ENCODE measurements around the gene MYG1.
"Not testable (repeated sequence)": the region's sequence is repeated elsewhere in the genome, so short reads cannot be mapped to it uniquely, and the experiment has no call there.

The MYG1 gene

DNA sequence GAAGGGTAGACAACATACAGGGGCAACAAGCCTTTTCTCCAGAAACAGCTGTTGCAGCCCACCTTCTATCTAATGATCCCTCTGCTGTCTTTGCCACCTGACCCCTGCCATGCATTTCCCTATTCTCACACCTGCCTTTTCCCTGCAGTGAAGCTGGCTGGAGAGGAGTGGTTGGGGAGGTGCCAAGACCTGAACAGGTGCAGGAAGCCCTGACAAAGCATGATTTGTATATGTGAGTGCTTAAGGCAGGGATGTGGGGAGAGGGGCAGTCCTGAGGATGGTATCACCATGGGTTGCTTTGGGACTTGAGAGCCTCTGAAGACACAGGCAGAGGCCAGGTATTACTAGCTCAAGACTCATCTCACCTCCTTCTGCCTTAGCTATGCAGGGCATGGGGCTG is 7.1 kb upstream of the MYG1 start:
- Mint-ChIP-seq H3K4me1 (peaks cover 26% of the 10 kb centered on the region), H3K27me3 (no peaks in the 10 kb centered on the region), H3K4me3 (no peak overlapping the region), H3K27ac (ENCODE audit: low read depth) (no peak overlapping the region), H3K36me3 (ENCODE audit: insufficient read depth) (peaks cover 16% of the 10 kb centered on the region), H3K9me3 (no peaks in the 10 kb centered on the region)
- ATAC-seq (replicated peaks; ENCODE audit: extremely low read depth, poor library complexity, severe bottlenecking) (no peak), DNase-seq (ENCODE audit: low spot score in 2 of 2) (no peak)

GRCh38 chr12:53295070-53295890 is 4.2 kb upstream of the MYG1 start, which contains the start of gene PFDN5:
Gene PFDN5, plus strand, starts transcription at chr12:53295542. Its CDS starts 26 bp downstream, at chr12:53295568.
- ATAC-seq (replicated peaks; ENCODE audit: extremely low read depth, poor library complexity, severe bottlenecking) (peak; percentile 95), DNase-seq (ENCODE audit: low spot score in 2 of 2) (peak; percentile 74 to 84)
- no peaks in the 10 kb centered on the region for H3K27me3 Mint-ChIP-seq
- peaks cover 23% of the 10 kb centered on the region for H3K36me3 Mint-ChIP-seq (ENCODE audit: insufficient read depth)
- H3K4me1 Mint-ChIP-seq, result peaks cover 40% of the 10 kb centered on the region
- H3K4me3 Mint-ChIP-seq, result peak within 1 kb of the TSS; percentile 98
- H3K27ac Mint-ChIP-seq (ENCODE audit: low read depth), result peak within 1 kb of the TSS; percentile 97
- no peaks in the 10 kb centered on the region for H3K9me3 Mint-ChIP-seq

- H3K27ac Mint-ChIP-seq (ENCODE audit: low read depth), result peak overlapping the region; percentile 97
- DNase-seq (ENCODE audit: low spot score in 2 of 2) (no peak), ATAC-seq (replicated peaks; ENCODE audit: extremely low read depth, poor library complexity, severe bottlenecking) (peak; percentile 1)
- peaks cover 46% of the 10 kb centered on the region for H3K4me1 Mint-ChIP-seq
- H3K4me3 Mint-ChIP-seq, result peak overlapping the region; percentile 98
- H3K27me3 Mint-ChIP-seq, result no peaks in the 10 kb centered on the region
- H3K36me3 Mint-ChIP-seq (ENCODE audit: insufficient read depth), result peaks cover 27% of the 10 kb centered on the region
- H3K9me3 Mint-ChIP-seq, result no peaks in the 10 kb centered on the region
These were observed 3.6 kb upstream of the MYG1 start for GRCh38 chr12:53295891-53296219.

GRCh38 chr12:53297106-53297505 is 2.4 kb upstream of the MYG1 start:
- H3K27ac Mint-ChIP-seq (ENCODE audit: low read depth); ATAC-seq (replicated peaks; ENCODE audit: extremely low read depth, poor library complexity, severe bottlenecking); DNase-seq (ENCODE audit: low spot score in 2 of 2); H3K27me3 Mint-ChIP-seq; H3K9me3 Mint-ChIP-seq: not testable (repeated sequence)
- H3K4me3 Mint-ChIP-seq, result peak overlapping the region; percentile 98
- H3K36me3 Mint-ChIP-seq (ENCODE audit: insufficient read depth), result peaks cover 31% of the 10 kb centered on the region
- H3K4me1 Mint-ChIP-seq, result peaks cover 55% of the 10 kb centered on the region

- Mint-ChIP-seq H3K36me3 (ENCODE audit: insufficient read depth) (peaks cover 32% of the 10 kb centered on the region), H3K4me3 (no peak overlapping the region), H3K27me3 (no peaks in the 10 kb centered on the region), H3K4me1 (peaks cover 63% of the 10 kb centered on the region), H3K27ac (ENCODE audit: low read depth) (no peak overlapping the region), H3K9me3 (no peaks in the 10 kb centered on the region)
- no peak for DNase-seq (ENCODE audit: low spot score in 2 of 2)
- ATAC-seq (replicated peaks; ENCODE audit: extremely low read depth, poor library complexity, severe bottlenecking), result no peak
These were observed 1.3 kb upstream of the MYG1 start for GRCh38 chr12:53298164-53298563.

GRCh38 chr12:53299101-53299453 is 418 bp upstream of the MYG1 start:
- no peak for DNase-seq (ENCODE audit: low spot score in 2 of 2)
- H3K27me3 Mint-ChIP-seq, result no peaks in the 10 kb centered on the region
- peaks cover 32% of the 10 kb centered on the region for H3K36me3 Mint-ChIP-seq (ENCODE audit: insufficient read depth)
- H3K27ac Mint-ChIP-seq (ENCODE audit: low read depth), result peak overlapping the region; percentile 84
- no peaks in the 10 kb centered on the region for H3K9me3 Mint-ChIP-seq
- ATAC-seq (replicated peaks; ENCODE audit: extremely low read depth, poor library complexity, severe bottlenecking), result no peak
- peak overlapping the region; percentile 93 for H3K4me3 Mint-ChIP-seq
- H3K4me1 Mint-ChIP-seq, result peaks cover 63% of the 10 kb centered on the region

- Mint-ChIP-seq H3K27me3 (no peaks in the 10 kb centered on the region), H3K9me3 (no peaks in the 10 kb centered on the region), H3K27ac (ENCODE audit: low read depth) (peak overlapping the region; percentile 84), H3K4me3 (peak overlapping the region; percentile 93), H3K4me1 (peaks cover 63% of the 10 kb centered on the region), H3K36me3 (ENCODE audit: insufficient read depth) (peaks cover 31% of the 10 kb centered on the region)
- DNase-seq (ENCODE audit: low spot score in 2 of 2), result no peak
- no peak for ATAC-seq (replicated peaks; ENCODE audit: extremely low read depth, poor library complexity, severe bottlenecking)
These were observed 692 bp downstream of the MYG1 start for GRCh38 chr12:53300187-53300586.

- no peak for ATAC-seq (replicated peaks; ENCODE audit: extremely low read depth, poor library complexity, severe bottlenecking)
- Mint-ChIP-seq H3K27ac (ENCODE audit: low read depth) (no peak overlapping the region), H3K4me3 (no peak overlapping the region), H3K27me3 (no peaks in the 10 kb centered on the region), H3K9me3 (no peaks in the 10 kb centered on the region), H3K36me3 (ENCODE audit: insufficient read depth) (peaks cover 40% of the 10 kb centered on the region), H3K4me1 (peaks cover 41% of the 10 kb centered on the region)
- DNase-seq (ENCODE audit: low spot score in 2 of 2), result no peak
These were observed 3.4 kb downstream of the MYG1 start for GRCh38 chr12:53302903-53303302.

- Mint-ChIP-seq H3K4me3 (no peak overlapping the region), H3K27me3 (no peaks in the 10 kb centered on the region), H3K27ac (ENCODE audit: low read depth) (peak overlapping the region; percentile 56), H3K4me1 (peaks cover 8% of the 10 kb centered on the region), H3K36me3 (ENCODE audit: insufficient read depth) (peaks cover 32% of the 10 kb centered on the region), H3K9me3 (no peaks in the 10 kb centered on the region)
- ATAC-seq (replicated peaks; ENCODE audit: extremely low read depth, poor library complexity, severe bottlenecking) (no peak), DNase-seq (ENCODE audit: low spot score in 2 of 2) (no peak)
These were observed 7.3 kb downstream of the MYG1 start for GRCh38 chr12:53306826-53307225.

GRCh38 chr12:53308276-53308675 is 8.8 kb downstream of the MYG1 start:
- H3K27ac Mint-ChIP-seq (ENCODE audit: low read depth), result no peak overlapping the region
- H3K9me3 Mint-ChIP-seq, result no peaks in the 10 kb centered on the region
- ATAC-seq (replicated peaks; ENCODE audit: extremely low read depth, poor library complexity, severe bottlenecking), result no peak
- H3K27me3 Mint-ChIP-seq, result no peaks in the 10 kb centered on the region
- no peaks in the 10 kb centered on the region for H3K4me1 Mint-ChIP-seq
- no peak for DNase-seq (ENCODE audit: low spot score in 2 of 2)
- H3K36me3 Mint-ChIP-seq (ENCODE audit: insufficient read depth), result peaks cover 32% of the 10 kb centered on the region
- H3K4me3 Mint-ChIP-seq, result no peak overlapping the region

DNA sequence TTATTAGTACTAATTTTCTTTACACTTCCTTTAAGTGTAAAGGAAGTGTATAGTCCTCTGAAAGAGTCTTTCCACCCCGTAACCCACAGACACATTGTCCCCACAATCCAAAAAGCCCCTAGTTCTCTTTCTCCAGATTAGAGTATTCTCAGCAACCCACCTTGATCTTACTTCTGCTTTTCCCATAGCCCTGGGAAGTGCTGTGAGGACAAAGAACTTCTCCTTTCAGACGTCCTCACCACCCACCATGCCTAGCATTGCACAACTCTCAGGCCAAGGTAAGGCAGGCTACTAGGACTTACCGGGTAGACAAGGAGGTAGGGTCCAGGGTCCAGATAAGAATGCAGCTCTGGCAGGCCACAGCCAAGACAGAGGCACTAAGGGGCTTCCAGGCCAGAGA is 14.5 kb downstream of the MYG1 start:
- DNase-seq (ENCODE audit: low spot score in 2 of 2) (no peak), ATAC-seq (replicated peaks; ENCODE audit: extremely low read depth, poor library complexity, severe bottlenecking) (no peak)
- H3K36me3 Mint-ChIP-seq (ENCODE audit: insufficient read depth), result peaks cover 39% of the 10 kb centered on the region
- peaks cover 6% of the 10 kb centered on the region for H3K4me1 Mint-ChIP-seq
- H3K9me3 Mint-ChIP-seq, result no peaks in the 10 kb centered on the region
- H3K27me3 Mint-ChIP-seq, result no peaks in the 10 kb centered on the region
- H3K4me3 Mint-ChIP-seq, result no peak overlapping the region
- no peak overlapping the region for H3K27ac Mint-ChIP-seq (ENCODE audit: low read depth)

- H3K27ac Mint-ChIP-seq (ENCODE audit: low read depth), result peak overlapping the region; percentile 87
- ATAC-seq (replicated peaks; ENCODE audit: extremely low read depth, poor library complexity, severe bottlenecking) (no peak), DNase-seq (ENCODE audit: low spot score in 2 of 2) (no peak)
- peak overlapping the region; percentile 89 for H3K4me3 Mint-ChIP-seq
- no peaks in the 10 kb centered on the region for H3K27me3 Mint-ChIP-seq
- peaks cover 38% of the 10 kb centered on the region for H3K4me1 Mint-ChIP-seq
- peaks cover 33% of the 10 kb centered on the region for H3K36me3 Mint-ChIP-seq (ENCODE audit: insufficient read depth)
- no peaks in the 10 kb centered on the region for H3K9me3 Mint-ChIP-seq
These were observed 21.1 kb downstream of the MYG1 start for GRCh38 chr12:53320352-53321195.
